PC-3 (cell line): ENCODE data around the gene BRAT1.

Source experiments
- EZH2phosphoT487 ChIP-seq: fragments of 300-600 bp; sonication (generic); IDR thresholded peaks from 2 replicates; pipeline ENCODE4 v1.6.1; 2018; ENCODE audit warnings: mild to moderate bottlenecking, antibody characterized with exemption, low read length, borderline replicate concordance
- TF ChIP-seq, protein P1 (sequence below): fragments of 300-600 bp; sonication (generic); conservative IDR thresholded peaks from 2 replicates; pipeline ENCODE4 v1.5.1; 2017; ENCODE audit warnings: antibody characterized with exemption, low read depth, mild to moderate bottlenecking, low read length

DNA sequence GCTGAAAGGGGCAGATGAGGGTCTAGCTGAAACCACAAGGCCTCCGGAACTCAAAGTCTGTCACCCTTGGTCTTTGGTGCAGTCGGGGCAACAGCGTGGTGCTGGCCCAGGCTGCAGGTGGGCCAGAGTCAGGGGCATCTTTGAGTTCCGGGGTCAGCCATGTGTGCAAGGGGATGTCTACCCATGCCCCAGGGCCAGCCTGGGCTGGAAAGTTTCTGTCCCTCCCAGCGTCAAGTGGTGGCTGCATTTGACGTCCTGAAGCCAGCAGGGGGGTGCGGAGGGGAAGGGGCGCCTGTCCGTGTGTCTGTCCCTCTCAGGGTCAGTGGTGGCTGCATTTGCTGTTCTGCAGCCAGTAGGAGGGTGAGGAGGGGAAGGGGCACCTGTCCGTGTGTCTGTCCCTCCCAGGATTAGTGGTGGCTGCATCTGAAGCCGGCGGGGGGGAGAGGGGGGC is 638 bp downstream of the BRAT1 start:
- TF ChIP-seq, protein P1, sequence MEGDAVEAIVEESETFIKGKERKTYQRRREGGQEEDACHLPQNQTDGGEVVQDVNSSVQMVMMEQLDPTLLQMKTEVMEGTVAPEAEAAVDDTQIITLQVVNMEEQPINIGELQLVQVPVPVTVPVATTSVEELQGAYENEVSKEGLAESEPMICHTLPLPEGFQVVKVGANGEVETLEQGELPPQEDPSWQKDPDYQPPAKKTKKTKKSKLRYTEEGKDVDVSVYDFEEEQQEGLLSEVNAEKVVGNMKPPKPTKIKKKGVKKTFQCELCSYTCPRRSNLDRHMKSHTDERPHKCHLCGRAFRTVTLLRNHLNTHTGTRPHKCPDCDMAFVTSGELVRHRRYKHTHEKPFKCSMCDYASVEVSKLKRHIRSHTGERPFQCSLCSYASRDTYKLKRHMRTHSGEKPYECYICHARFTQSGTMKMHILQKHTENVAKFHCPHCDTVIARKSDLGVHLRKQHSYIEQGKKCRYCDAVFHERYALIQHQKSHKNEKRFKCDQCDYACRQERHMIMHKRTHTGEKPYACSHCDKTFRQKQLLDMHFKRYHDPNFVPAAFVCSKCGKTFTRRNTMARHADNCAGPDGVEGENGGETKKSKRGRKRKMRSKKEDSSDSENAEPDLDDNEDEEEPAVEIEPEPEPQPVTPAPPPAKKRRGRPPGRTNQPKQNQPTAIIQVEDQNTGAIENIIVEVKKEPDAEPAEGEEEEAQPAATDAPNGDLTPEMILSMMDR, result no peak
- TF ChIP-seq EZH2phosphoT487, result no peak
